ENCODE data around the gene MANSC1.

MANSC1 gene

GRCh38 chr12:12381982-12382381, 31.9 kb upstream of the MANSC1 start:
- H3K4me3 ChIP-seq (ENCODE audit: low read depth in 1 of 5, low read length in 5 of 5) = no peak overlapping the region
- H3K9ac ChIP-seq (ENCODE audit: low read length in 5 of 5) = no peak overlapping the region
- no peaks in the 10 kb centered on the region for H3K9me3 ChIP-seq (ENCODE audit: control insufficient read depth in 5 of 5, low read length in 5 of 5)
- no peak overlapping the region for H3K27ac ChIP-seq (ENCODE audit: low read depth, low read length)
- peaks cover 0 to 6% (median 2%) of the 10 kb centered on the region in 5 donors for H3K4me1 ChIP-seq (ENCODE audit: control insufficient read depth in 5 of 5, insufficient read depth in 5 of 5, low read length in 5 of 5)
- H3K27me3 ChIP-seq (ENCODE audit: control insufficient read depth in 5 of 5, insufficient read depth in 4 of 5, low read length in 5 of 5) = no peaks in the 10 kb centered on the region
- no peaks in the 10 kb centered on the region for H3K36me3 ChIP-seq (ENCODE audit: control insufficient read depth in 5 of 5, insufficient read depth in 5 of 5, low read length in 5 of 5)

DNA sequence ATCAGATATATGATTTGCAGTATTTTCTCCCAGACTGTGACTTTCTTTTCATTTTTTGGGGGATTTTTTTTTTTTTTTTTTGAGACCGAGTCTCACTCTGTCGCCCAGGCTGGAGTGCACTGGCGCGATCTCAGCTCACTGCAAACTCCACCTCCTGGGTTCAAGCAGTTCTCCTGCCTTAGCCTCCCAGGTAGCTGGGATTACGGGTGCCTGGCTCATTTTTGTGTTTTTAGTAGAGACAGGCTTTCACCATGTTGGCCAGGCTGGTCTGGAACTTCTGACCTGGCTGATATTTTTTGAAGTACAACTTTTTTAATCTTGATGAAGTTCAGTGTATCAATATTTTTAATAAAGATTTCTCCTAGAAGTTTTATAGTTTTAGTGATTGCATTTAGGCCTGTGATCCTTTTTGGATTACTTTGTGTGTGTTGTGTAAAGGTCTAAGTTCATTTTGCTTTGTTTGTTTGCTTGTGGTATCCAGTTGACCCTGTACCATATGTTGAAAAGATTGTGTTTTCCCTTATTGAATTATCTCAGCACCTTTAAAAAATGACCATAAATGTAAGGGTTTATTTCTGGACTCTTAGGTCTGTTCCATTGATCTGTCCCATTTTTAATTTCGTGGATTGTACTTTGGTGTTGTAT, 31.0 kb upstream of the MANSC1 start:
- Histone ChIP-seq H3K4me1 (ENCODE audit: control insufficient read depth in 5 of 5, insufficient read depth in 5 of 5, low read length in 5 of 5) (peaks cover 0 to 6% (median 2%) of the 10 kb centered on the region in 5 donors), H3K36me3 (ENCODE audit: control insufficient read depth in 5 of 5, insufficient read depth in 5 of 5, low read length in 5 of 5) (no peaks in the 10 kb centered on the region), H3K9me3 (ENCODE audit: control insufficient read depth in 5 of 5, low read length in 5 of 5) (no peaks in the 10 kb centered on the region), H3K27me3 (ENCODE audit: control insufficient read depth in 5 of 5, insufficient read depth in 4 of 5, low read length in 5 of 5) (no peaks in the 10 kb centered on the region), H3K27ac (ENCODE audit: low read depth, low read length) (no peak overlapping the region), H3K4me3 (ENCODE audit: low read depth in 1 of 5, low read length in 5 of 5) (no peak overlapping the region), H3K9ac (ENCODE audit: low read length in 5 of 5) (no peak overlapping the region)

GRCh38 chr12:12379831-12380730, 30.0 kb upstream of the MANSC1 start:
- H3K36me3 ChIP-seq (ENCODE audit: control insufficient read depth in 5 of 5, insufficient read depth in 5 of 5, low read length in 5 of 5) = no peaks in the 10 kb centered on the region
- no peak overlapping the region for H3K4me3 ChIP-seq (ENCODE audit: low read depth in 1 of 5, low read length in 5 of 5)
- no peaks in the 10 kb centered on the region for H3K9me3 ChIP-seq (ENCODE audit: control insufficient read depth in 5 of 5, low read length in 5 of 5)
- peaks cover 0 to 6% (median 2%) of the 10 kb centered on the region in 5 donors for H3K4me1 ChIP-seq (ENCODE audit: control insufficient read depth in 5 of 5, insufficient read depth in 5 of 5, low read length in 5 of 5)
- H3K9ac ChIP-seq (ENCODE audit: low read length in 5 of 5) = no peak overlapping the region
- H3K27ac ChIP-seq (ENCODE audit: low read depth, low read length) = no peak overlapping the region
- H3K27me3 ChIP-seq (ENCODE audit: control insufficient read depth in 5 of 5, insufficient read depth in 4 of 5, low read length in 5 of 5) = no peaks in the 10 kb centered on the region

GRCh38 chr12:12378616-12379015, 28.6 kb upstream of the MANSC1 start:
- no peaks in the 10 kb centered on the region for H3K36me3 ChIP-seq (ENCODE audit: control insufficient read depth in 5 of 5, insufficient read depth in 5 of 5, low read length in 5 of 5)
- H3K27me3 ChIP-seq (ENCODE audit: control insufficient read depth in 5 of 5, insufficient read depth in 4 of 5, low read length in 5 of 5) = no peaks in the 10 kb centered on the region
- H3K27ac ChIP-seq (ENCODE audit: low read depth, low read length) = no peak overlapping the region
- no peak overlapping the region for H3K9ac ChIP-seq (ENCODE audit: low read length in 5 of 5)
- no peak overlapping the region for H3K4me3 ChIP-seq (ENCODE audit: low read depth in 1 of 5, low read length in 5 of 5)
- no peaks in the 10 kb centered on the region for H3K9me3 ChIP-seq (ENCODE audit: control insufficient read depth in 5 of 5, low read length in 5 of 5)
- peaks cover 0 to 6% (median 2%) of the 10 kb centered on the region in 5 donors for H3K4me1 ChIP-seq (ENCODE audit: control insufficient read depth in 5 of 5, insufficient read depth in 5 of 5, low read length in 5 of 5)

GRCh38 chr12:12376646-12377448, 26.8 kb upstream of the MANSC1 start:
- H3K27ac ChIP-seq (ENCODE audit: low read depth, low read length) = no peak overlapping the region
- no peaks in the 10 kb centered on the region for H3K27me3 ChIP-seq (ENCODE audit: control insufficient read depth in 5 of 5, insufficient read depth in 4 of 5, low read length in 5 of 5)
- no peaks in the 10 kb centered on the region for H3K9me3 ChIP-seq (ENCODE audit: control insufficient read depth in 5 of 5, low read length in 5 of 5)
- peaks cover 0 to 6% (median 2%) of the 10 kb centered on the region in 5 donors for H3K4me1 ChIP-seq (ENCODE audit: control insufficient read depth in 5 of 5, insufficient read depth in 5 of 5, low read length in 5 of 5)
- no peak overlapping the region for H3K9ac ChIP-seq (ENCODE audit: low read length in 5 of 5)
- H3K36me3 ChIP-seq (ENCODE audit: control insufficient read depth in 5 of 5, insufficient read depth in 5 of 5, low read length in 5 of 5) = peaks cover 0 to 7% (median 3%) of the 10 kb centered on the region in 5 donors
- H3K4me3 ChIP-seq (ENCODE audit: low read depth in 1 of 5, low read length in 5 of 5) = no peak overlapping the region

GRCh38 chr12:12372946-12373722, 23.1 kb upstream of the MANSC1 start:
- H3K9me3 ChIP-seq (ENCODE audit: control insufficient read depth in 5 of 5, low read length in 5 of 5) = no peaks in the 10 kb centered on the region
- H3K9ac ChIP-seq (ENCODE audit: low read length in 5 of 5) = no peak overlapping the region
- no peak overlapping the region for H3K4me3 ChIP-seq (ENCODE audit: low read depth in 1 of 5, low read length in 5 of 5)
- H3K4me1 ChIP-seq (ENCODE audit: control insufficient read depth in 5 of 5, insufficient read depth in 5 of 5, low read length in 5 of 5) = no peaks in the 10 kb centered on the region
- H3K27me3 ChIP-seq (ENCODE audit: control insufficient read depth in 5 of 5, insufficient read depth in 4 of 5, low read length in 5 of 5) = no peaks in the 10 kb centered on the region
- no peak overlapping the region for H3K27ac ChIP-seq (ENCODE audit: low read depth, low read length)
- H3K36me3 ChIP-seq (ENCODE audit: control insufficient read depth in 5 of 5, insufficient read depth in 5 of 5, low read length in 5 of 5) = peaks cover 0 to 7% (median 3%) of the 10 kb centered on the region in 5 donors

DNA sequence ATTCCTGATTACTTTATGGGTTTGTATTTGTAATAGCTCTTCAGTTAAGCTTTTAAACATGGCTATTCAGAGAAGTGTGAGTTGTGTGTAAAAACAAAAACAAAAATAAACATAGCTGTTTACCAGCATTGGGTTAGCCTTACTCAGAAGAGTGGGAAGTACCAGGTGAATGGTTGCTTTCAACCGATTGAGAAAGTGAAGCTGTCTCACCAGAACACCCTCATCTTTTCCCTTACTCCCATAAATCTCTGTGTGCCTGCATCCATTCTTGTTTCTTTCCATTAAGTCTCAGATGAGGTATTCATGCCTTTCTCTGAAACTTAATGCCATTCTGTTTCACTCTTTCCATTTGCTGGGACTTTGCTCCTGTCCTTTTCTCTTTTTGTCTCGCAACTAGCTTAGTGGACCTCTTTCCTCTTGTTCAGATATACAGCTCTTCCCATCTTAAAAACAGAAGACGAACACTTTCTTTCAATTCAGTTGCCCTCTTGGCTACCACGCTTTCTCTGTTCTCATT, 17.5 kb upstream of the MANSC1 start:
- H3K36me3 ChIP-seq (ENCODE audit: control insufficient read depth in 5 of 5, insufficient read depth in 5 of 5, low read length in 5 of 5) = peaks cover 2 to 14% (median 5%) of the 10 kb centered on the region in 5 donors
- H3K27me3 ChIP-seq (ENCODE audit: control insufficient read depth in 5 of 5, insufficient read depth in 4 of 5, low read length in 5 of 5) = no peaks in the 10 kb centered on the region
- no peaks in the 10 kb centered on the region for H3K9me3 ChIP-seq (ENCODE audit: control insufficient read depth in 5 of 5, low read length in 5 of 5)
- H3K4me3 ChIP-seq (ENCODE audit: low read depth in 1 of 5, low read length in 5 of 5) = no peak overlapping the region
- no peak overlapping the region for H3K9ac ChIP-seq (ENCODE audit: low read length in 5 of 5)
- H3K4me1 ChIP-seq (ENCODE audit: control insufficient read depth in 5 of 5, insufficient read depth in 5 of 5, low read length in 5 of 5) = peaks cover 0 to 6% (median 0%) of the 10 kb centered on the region in 5 donors
- no peak overlapping the region for H3K27ac ChIP-seq (ENCODE audit: low read depth, low read length)

DNA sequence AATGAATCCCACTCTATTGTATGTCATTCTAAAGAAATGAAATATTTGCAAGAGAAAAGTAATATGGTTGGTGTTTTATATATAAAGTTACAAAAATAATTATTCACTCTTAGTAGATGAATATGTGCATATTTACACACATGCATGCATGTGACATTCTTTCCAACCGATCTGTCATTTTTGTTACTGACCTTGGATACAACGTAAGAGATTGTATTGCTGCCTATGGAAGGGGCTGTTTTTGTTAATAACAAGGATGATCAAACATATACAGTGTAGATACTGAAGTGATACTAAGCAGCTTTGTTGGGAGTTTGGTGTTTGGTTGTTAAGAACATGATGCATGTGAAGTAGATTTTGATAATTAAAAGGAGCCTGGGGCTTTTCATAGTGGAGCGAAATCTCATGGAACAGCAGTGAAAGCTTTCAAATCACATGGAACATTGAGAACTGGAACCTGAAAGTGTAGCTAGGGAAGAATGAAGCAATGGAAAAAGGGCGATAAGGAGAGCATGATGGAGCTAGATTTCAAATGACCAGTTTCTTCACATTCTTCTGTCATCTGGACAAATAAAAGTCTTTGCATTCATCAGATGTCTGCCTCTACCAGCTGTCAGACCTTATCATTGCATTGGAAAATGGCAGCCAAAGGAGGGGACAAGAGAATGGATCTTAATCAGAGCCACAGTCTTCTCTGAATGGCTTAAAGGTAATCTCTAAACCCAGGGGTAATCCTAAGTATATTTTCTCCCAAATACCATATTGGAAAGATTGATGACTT, 16.8 kb upstream of the MANSC1 start:
- Histone ChIP-seq H3K27ac (ENCODE audit: low read depth, low read length) (no peak overlapping the region), H3K9me3 (ENCODE audit: control insufficient read depth in 5 of 5, low read length in 5 of 5) (no peaks in the 10 kb centered on the region), H3K4me1 (ENCODE audit: control insufficient read depth in 5 of 5, insufficient read depth in 5 of 5, low read length in 5 of 5) (peaks cover 0 to 6% (median 0%) of the 10 kb centered on the region in 5 donors), H3K27me3 (ENCODE audit: control insufficient read depth in 5 of 5, insufficient read depth in 4 of 5, low read length in 5 of 5) (no peaks in the 10 kb centered on the region), H3K4me3 (ENCODE audit: low read depth in 1 of 5, low read length in 5 of 5) (no peak overlapping the region), H3K9ac (ENCODE audit: low read length in 5 of 5) (no peak overlapping the region), H3K36me3 (ENCODE audit: control insufficient read depth in 5 of 5, insufficient read depth in 5 of 5, low read length in 5 of 5) (peaks cover 0 to 10% (median 4%) of the 10 kb centered on the region in 5 donors)

Measured in subcutaneous abdominal adipose tissue (tissue), 5 donors.